Thyroid gland (tissue), 4 donors: ENCODE data around the gene POLR2J2. TPM values are rescaled to one million over a fixed set of nuclear protein-coding genes. Genes with fewer than 3 reads are reported as not detected.
"Not testable (repeated sequence)": the region's sequence is repeated elsewhere in the genome, so short reads cannot be mapped to it uniquely, and the experiment has no call there.

Experiments used
- DNase-seq, 2 donors: peaks; one replicate each; pipeline ENCODE4 v3.0.0-alpha.2; 2019
- H3K27ac ChIP-seq, 3 donors: fragments of 200-600 bp; sonication (generic); 1 replicate in 2 of 3; 2 replicates in 1 of 3; pipeline ENCODE4 v1.5.1; 2016 to 2019; ENCODE audit warnings: mild to moderate bottlenecking in 1 of 3, moderate library complexity in 1 of 3
- H3K27me3 ChIP-seq: fragments of 200-600 bp; sonication (generic); one replicate; pipeline ENCODE4 v1.5.1; 2019
- H3K36me3 ChIP-seq, 2 donors: fragments of 200-600 bp; sonication (generic); one replicate each; pipeline ENCODE4 v1.5.1; 2016 to 2019
- H3K4me1 ChIP-seq, 2 donors: fragments of 200-600 bp; sonication (generic); one replicate each; pipeline ENCODE4 v1.5.1; 2017 to 2019
- H3K4me3 ChIP-seq, 3 donors: fragments of 200-600 bp; sonication (generic); replicated peaks in 1 of 3; 1 replicate in 2 of 3; 2 replicates in 1 of 3; pipeline ENCODE4 v1.5.1; 2016; ENCODE audit warnings: mild to moderate bottlenecking in 1 of 3
- H3K9me3 ChIP-seq: fragments of 200-600 bp; sonication (generic); one replicate; pipeline ENCODE4 v1.5.1; 2017
- WGBS, 2 donors: methylation state at CpG; one replicate each; pipeline ENCODE4 v1.1.5; 2017; 5-methylcytosine and 5-hydroxymethylcytosine counted together
- intact Hi-C: fragments of 100-400 bp; cut with DNase I; formaldehyde crosslinking; loops from one replicate; pipeline ENCODE4 v1.15.1; 2023
- total RNA-seq, 4 donors: library from RNA; depleted of rRNA; stranded (reverse); fragments of >200 nt; gene quantifications; one replicate each; pipeline ENCODE4 v1.2.3, GENCODE V29; 2016

The POLR2J2 gene
- total RNA-seq, 4 donors from 2014 or later, result 2.0 to 10.3 (median 3.0) TPM

DNA sequence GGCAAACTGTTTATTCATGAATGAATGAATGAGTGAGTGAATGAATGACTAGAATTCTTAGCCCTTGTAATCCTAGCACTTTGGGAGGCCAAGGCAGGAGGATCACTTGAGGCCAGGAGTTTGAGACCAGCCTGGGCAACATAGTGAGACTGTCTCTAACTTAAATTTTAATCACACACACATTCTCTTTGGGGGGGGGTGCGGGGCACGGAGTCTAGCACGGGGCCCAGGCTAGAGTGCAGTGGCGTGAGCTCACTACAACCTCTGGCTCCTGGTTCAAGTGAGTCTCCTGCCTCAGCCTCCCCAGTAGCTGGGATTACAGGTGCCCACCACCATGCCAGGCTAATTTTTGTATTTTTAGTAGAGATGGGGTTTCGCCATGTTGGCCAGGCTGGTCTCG lies 19.1 kb upstream of the POLR2J2 start:
- 89% methylated on average over 4 of the region's 6 CpGs; no CpG with 5 or more reads in 1 of the 2 donors for WGBS, 2 donors
- H3K36me3 ChIP-seq, intact Hi-C loops, H3K4me3 ChIP-seq, H3K9me3 ChIP-seq, H3K27ac ChIP-seq, H3K4me1 ChIP-seq, H3K27me3 ChIP-seq: not testable (repeated sequence)
- peak in 1 of 2 donors; percentile 8 for DNase-seq

DNA sequence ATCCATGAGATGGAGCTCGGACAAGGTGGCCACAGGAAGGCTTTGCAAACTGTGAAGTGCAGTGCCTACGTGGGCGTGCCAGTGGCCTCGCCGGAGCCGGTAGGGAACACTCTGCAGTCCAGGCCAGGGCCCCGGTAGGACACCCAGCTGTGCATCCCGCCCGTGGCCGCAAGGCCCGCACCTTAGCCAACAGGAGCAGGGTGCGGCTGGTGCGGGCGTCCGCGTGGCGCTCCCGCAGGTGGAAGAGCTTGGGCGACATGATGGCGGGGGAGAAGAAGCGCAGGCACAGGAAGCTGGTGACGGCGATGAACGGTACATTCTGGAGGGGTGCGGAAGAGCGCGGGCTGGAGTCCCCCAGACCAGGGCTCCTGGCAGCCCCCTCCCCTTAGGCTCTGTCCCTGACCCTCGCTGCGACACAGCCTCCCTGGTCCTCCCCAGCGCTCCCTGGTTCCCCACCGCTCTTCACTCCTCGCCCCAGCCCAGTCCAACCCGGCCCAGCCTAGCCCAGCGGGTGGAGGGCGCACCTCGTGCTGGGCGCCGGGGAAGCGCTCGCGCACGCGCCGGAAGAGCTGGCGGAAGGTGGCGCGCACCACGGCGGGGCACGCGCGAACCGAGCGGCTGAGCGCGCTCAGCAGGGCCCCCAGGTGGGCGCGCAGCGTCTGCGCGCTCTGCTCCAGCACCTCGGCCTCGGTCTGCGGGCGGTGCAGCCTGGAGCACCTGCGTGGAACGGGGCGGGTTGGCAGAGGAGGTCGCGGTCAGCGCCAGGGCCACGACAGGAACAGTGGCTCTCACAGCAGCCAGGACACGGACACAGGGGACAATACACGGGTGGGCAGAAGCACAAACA lies 18.2 kb upstream of the POLR2J2 start:
- peak in 1 of 2 donors; percentile 6 for DNase-seq
- H3K9me3 ChIP-seq, H3K4me1 ChIP-seq, H3K36me3 ChIP-seq, H3K4me3 ChIP-seq, H3K27ac ChIP-seq, H3K27me3 ChIP-seq, intact Hi-C loops: not testable (repeated sequence)
- WGBS, 2 donors, result no CpG with 5 or more reads among the region's 74 CpGs

DNA sequence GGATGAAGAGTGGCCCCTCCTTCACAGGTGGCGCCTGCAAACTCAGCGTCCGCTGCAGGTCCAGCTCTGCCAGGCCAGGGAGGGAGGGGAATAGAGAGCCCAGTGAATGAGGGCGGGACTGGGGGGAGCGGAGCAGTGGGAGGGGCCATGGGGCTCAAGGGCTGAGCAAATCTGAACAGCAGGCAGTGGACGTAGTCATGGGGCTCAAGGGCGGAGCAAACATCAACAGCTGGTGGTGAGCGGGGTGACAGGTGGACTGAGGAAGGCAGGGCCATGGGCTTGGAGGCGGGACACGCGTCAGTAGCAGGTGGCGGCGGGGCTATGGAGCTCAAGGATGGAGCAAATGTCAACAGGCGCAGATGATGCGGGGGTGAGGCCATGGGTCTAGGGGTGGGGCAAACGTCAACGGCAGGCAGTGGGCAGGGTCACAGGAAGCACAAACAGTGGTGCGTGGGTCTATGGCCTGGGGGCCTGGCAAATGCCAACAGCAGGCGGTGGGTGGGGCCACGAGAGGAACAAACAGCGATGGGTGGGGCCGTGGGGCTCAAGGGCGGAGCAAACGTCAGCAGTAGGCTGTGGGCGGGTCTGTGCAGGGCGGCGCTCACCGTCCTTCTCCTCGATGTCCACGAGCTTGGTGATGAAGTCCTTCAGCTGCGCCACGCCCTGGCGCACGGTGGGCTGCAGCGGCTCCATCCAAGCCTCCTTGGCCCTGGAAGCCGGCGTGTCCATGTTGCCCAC lies 17.0 kb upstream of the POLR2J2 start:
- H3K4me1 ChIP-seq, H3K36me3 ChIP-seq, intact Hi-C loops, H3K27ac ChIP-seq, H3K27me3 ChIP-seq, H3K9me3 ChIP-seq, H3K4me3 ChIP-seq, DNase-seq: not testable (repeated sequence)
- no CpG with 5 or more reads among the region's 37 CpGs for WGBS, 2 donors

DNA sequence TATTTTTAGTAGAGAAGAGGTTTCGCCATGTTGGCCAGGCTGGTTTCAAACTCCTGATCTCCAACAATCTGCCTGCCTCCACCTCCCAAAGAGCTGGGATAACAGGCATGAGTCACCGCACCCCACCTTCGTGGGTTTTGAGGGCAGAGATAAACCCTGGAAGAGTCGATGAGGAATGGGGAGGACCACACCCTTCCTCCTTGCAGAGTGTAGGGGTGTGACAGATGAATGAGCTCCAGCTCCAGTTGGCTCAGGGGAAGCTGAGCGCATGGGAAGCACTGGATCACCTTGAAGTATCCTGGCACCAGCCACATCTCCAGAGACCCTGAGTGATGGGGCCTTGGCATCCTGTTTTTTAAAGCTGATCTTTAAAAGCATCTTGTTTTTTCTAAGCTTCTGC lies 11.1 kb upstream of the POLR2J2 start:
- H3K4me1 ChIP-seq, H3K27ac ChIP-seq, H3K36me3 ChIP-seq, intact Hi-C loops, DNase-seq, H3K4me3 ChIP-seq, H3K27me3 ChIP-seq, H3K9me3 ChIP-seq: not testable (repeated sequence)
- WGBS, 2 donors, result no CpG with 5 or more reads among the region's 5 CpGs

DNA sequence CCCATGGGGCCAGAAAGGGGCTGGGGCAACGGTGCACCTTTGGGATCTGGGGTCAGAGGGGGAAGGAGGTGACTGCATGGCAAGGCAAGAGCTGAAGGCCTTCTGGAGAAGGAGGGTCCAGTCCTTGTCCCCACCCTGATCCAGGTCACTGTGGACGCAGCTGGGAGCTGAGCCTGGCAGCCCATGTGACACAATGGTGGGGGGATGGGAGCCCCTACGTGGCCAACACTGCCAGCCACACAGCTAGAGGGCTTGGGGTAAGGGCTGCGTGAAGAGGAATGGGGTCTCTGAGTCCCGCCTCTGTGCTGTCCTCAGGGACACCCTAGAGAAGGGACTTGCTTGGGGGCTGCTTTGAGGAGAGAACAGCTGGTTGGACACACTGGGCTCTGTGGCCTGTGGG lies 9.3 kb upstream of the POLR2J2 start:
- H3K36me3 ChIP-seq, H3K27me3 ChIP-seq, H3K27ac ChIP-seq, H3K9me3 ChIP-seq, H3K4me3 ChIP-seq, intact Hi-C loops, DNase-seq, H3K4me1 ChIP-seq: not testable (repeated sequence)
- WGBS, 2 donors, result no CpG with 5 or more reads among the region's 5 CpGs

DNA sequence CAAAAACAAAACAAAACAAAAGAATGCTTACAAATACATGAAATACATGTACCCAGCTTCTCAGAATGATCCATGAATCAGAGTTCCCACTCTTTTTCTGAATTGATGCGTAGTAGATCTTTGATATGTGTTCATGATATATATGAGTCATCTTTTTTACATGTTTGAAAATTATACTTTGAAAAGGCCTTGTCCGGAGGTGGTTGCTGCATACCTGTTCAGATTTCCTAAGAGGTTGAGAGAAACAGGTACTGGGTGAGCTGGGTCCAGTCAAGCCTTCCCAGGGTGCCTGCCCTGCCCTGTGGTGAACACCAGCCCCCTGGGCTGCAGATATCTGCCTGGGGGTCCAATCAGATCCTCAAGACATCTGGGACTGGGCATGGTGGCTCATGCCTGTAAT lies 4.1 kb upstream of the POLR2J2 start:
- H3K4me3 ChIP-seq, H3K4me1 ChIP-seq, DNase-seq, intact Hi-C loops, H3K9me3 ChIP-seq, H3K36me3 ChIP-seq, H3K27me3 ChIP-seq, H3K27ac ChIP-seq: not testable (repeated sequence)
- whole genome bisulfite sequencing, 2 donors, result 100% methylated on average over 1 of the region's 2 CpGs; no CpG with 5 or more reads in 1 of the 2 donors

DNA sequence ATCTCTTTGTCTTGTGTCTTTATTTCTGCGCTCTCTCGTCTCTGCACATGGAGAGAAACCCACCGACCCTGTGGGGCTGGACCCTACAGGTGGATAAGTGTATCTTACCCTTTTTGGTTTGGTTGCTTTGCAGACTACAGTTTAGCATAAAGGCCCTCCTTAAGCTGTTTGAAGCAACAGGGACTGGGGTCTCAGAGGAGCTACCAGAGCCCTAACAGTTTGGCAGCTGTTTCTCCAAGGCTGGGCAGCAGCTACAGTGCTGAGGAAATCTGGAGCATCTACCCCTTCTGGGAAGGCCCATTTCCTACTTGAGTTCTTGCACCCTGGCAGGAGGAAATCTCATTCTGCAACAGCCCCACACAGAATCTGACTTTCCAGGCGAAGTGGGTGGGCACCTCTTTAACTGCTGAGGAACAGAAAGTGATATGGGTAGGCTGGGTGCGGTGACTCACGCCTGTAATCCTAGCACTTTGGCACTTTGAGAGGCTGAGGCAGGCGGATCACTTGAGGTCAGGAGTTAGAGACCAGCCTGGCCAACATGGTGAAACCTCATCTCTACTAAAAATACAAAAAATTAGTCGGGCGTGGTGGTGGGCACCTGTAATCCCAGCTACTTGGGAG lies 2.1 kb upstream of the POLR2J2 start:
- H3K4me3 ChIP-seq, H3K4me1 ChIP-seq, H3K27ac ChIP-seq, H3K36me3 ChIP-seq, DNase-seq, intact Hi-C loops, H3K27me3 ChIP-seq, H3K9me3 ChIP-seq: not testable (repeated sequence)
- WGBS, 2 donors, result no CpG with 5 or more reads among the region's 9 CpGs

DNA sequence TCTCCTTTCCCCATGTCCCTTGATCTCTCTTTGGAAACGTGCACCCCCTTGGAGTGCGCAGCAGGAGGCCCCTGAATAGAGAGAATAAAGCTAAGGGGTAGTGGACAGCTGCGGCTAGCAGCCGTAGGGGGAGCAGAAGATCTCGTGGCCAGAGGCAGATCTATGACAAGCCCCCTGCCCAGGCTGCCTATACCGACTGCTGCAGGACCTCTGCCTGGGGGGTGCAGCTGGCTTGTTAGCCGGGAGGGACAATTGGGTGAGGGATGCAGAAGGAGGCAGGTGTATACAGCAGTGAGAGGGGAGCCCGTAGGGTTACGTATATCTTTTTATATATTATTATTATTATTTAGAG lies 469 bp upstream of the POLR2J2 start:
- no CpG with 5 or more reads among the region's 9 CpGs for WGBS, 2 donors
- intact Hi-C loops, H3K27ac ChIP-seq: not testable (repeated sequence)

DNA sequence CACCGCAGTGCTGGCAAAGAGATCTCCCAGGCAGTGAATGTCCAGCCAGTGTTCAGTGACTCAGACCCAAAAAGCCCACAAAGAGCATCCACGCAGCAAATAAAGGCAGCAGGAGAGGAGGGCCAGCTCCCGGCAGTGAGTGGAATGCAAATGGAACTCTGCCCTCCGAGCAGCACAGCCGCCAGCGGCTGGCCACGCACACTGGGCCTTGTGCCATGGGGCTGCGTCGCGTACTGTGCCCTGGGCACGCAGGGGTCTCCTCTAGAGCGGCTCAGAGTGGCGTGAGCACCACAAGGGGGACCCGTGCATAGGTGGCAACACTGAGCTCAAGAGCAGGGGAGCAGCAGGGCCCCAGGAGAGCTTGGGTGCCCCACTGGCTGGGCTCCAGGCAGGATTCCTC lies 3.9 kb downstream of the POLR2J2 start:
- no CpG with 5 or more reads among the region's 14 CpGs for WGBS, 2 donors
- H3K36me3 ChIP-seq, H3K27ac ChIP-seq, intact Hi-C loops, H3K4me3 ChIP-seq, H3K9me3 ChIP-seq, DNase-seq, H3K4me1 ChIP-seq, H3K27me3 ChIP-seq: not testable (repeated sequence)

More for the DNA sequence above, 469 bp upstream of the POLR2J2 start:
- not testable (repeated sequence) for H3K36me3 ChIP-seq, DNase-seq, H3K4me1 ChIP-seq, H3K9me3 ChIP-seq, H3K27me3 ChIP-seq, H3K4me3 ChIP-seq

DNA sequence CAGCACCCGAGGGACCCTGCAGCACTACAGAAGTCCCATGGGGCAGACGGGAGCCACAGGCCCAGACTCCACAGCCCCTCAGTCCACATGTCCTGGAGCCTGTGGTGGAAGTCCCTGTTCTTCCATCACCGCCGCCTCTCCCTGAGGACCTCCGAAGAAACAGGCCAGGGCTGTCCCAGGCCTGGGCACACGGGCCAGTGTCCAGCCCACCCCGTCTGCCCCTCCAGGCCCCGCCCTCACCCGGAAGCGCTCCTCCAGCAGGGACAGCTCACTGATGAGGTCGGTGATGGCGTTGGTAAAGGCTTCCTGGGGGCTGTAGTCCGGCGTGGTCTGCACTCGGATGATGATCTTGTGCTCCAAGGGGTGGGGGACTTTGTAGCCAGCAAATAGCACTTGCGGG lies 4.6 kb downstream of the POLR2J2 start:
- H3K4me1 ChIP-seq, H3K36me3 ChIP-seq, H3K9me3 ChIP-seq, H3K4me3 ChIP-seq, H3K27me3 ChIP-seq, H3K27ac ChIP-seq, DNase-seq, intact Hi-C loops: not testable (repeated sequence)
- WGBS, 2 donors, result no CpG with 5 or more reads among the region's 16 CpGs

DNA sequence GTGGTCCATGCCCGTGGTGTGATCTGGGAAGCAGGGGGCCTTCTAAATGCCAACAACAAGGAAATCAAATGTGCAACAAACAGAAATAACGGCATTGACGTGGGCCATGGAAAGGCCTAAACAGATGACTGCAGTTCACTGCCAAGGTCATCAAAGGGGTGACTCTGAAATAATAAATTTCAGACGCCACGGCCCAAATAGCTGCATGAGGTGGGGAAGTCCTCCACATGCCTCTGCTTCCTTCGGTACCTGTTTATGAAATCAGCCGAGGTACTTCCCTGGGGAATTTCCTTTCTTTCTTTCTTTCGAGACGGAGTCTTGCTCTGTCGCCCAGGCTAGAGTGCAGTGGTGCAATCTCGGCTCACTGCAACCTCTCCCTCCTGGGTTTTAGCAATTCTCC lies 6.7 kb downstream of the POLR2J2 start:
- H3K9me3 ChIP-seq, H3K27ac ChIP-seq, H3K4me3 ChIP-seq, intact Hi-C loops, H3K4me1 ChIP-seq, DNase-seq, H3K36me3 ChIP-seq, H3K27me3 ChIP-seq: not testable (repeated sequence)
- 100% methylated on average over 3 of the region's 11 CpGs; no CpG with 5 or more reads in 1 of the 2 donors for WGBS, 2 donors

DNA sequence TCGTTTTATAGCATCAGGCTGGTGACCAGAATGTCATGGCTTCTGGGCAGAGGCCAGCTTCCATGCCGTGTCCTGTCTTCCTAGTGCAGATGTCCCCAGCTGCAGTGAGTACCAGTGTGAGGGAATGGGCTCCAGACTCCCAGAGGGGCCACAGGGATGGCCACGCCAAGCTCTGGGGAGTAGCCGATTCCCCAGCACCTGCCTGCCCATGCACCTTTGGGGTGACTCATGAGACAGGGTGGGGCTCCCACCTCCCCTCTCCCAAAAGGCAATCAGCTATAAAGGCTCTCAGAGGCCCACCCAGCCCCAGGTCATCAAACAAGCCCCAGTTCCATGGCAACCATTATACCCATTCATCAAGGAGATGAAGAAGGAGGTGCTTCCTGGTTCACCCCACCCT lies 21.5 kb downstream of the POLR2J2 start, which contains the start of gene SPDYE2B:
TSS of gene SPDYE2B (plus strand) at position 396 of the 400 bp plus-strand sequence. CDS start 2,030 bp downstream, outside the sequence.
- WGBS, 2 donors, result no CpG with 5 or more reads among the region's 4 CpGs
- H3K9me3 ChIP-seq, H3K36me3 ChIP-seq: not testable (repeated sequence)

More for the DNA sequence above, 21.5 kb downstream of the POLR2J2 start, which contains the start of gene SPDYE2B:
- H3K27ac ChIP-seq, intact Hi-C loops, H3K4me1 ChIP-seq, H3K4me3 ChIP-seq, DNase-seq, H3K27me3 ChIP-seq: not testable (repeated sequence)
